Naive thymus-derived CD4-positive, alpha-beta T cell (primary cell): ENCODE results near the gene TMEM198. TPM values are rescaled to one million over a fixed set of nuclear protein-coding genes. Genes with fewer than 3 reads are reported as not detected.

ENCODE experiments used
- ATAC-seq: fragments of 150-1000 bp; cut with Tn5 transposase; 2 replicates; pipeline ENCODE4 v1.10.0; 2021; ENCODE audit warnings: mild to moderate bottlenecking, moderate library complexity
- CTCF ChIA-PET: fragments of 350-600 bp; sonication (Branson Sonifier 250); formaldehyde crosslinking; loops from one replicate; lab custom pipeline; 2021; ENCODE audit warnings: antibody characterized with exemption; lab: Charles Lee
- POLR2A ChIA-PET: fragments of 350-600 bp; sonication (Branson Sonifier 250); formaldehyde crosslinking; loops from one replicate; lab custom pipeline; 2021; ENCODE audit warnings: antibody characterized with exemption, inconsistent platforms; lab: Charles Lee
- DNase-seq, 9 donors: peaks; one replicate each; pipeline versions ENCODE4 v3.0.0 to v3.0.0-alpha.2; 2020 to 2022; ENCODE audit warnings: mixed read lengths in 1 of 9
- H3K27ac ChIP-seq: one replicate; pipeline ENCODE4 v1.7.0; 2013; ENCODE audit warnings: mild to moderate bottlenecking, low read depth, low read length, moderate library complexity
- H3K27me3 ChIP-seq, 2 donors: one replicate each; pipeline ENCODE4 v1.7.0; 2013; ENCODE audit warnings: low read length in 2 of 2, mild to moderate bottlenecking in 2 of 2, moderate library complexity in 2 of 2; ENCODE audit not compliant: control insufficient read depth in 2 of 2, insufficient read depth in 2 of 2
- H3K36me3 ChIP-seq, 3 experiments: 1 replicate in 2 of 3; 2 replicates in 1 of 3; pipeline ENCODE4 v1.7.0; 2013; ENCODE audit warnings: low read length in 3 of 3, mild to moderate bottlenecking in 3 of 3, moderate library complexity in 1 of 3; ENCODE audit not compliant: insufficient read depth in 3 of 3, control insufficient read depth in 2 of 3
- H3K4me1 ChIP-seq, 2 donors: one replicate each; pipeline ENCODE4 v1.7.0; 2013; ENCODE audit warnings: low read length in 2 of 2, mild to moderate bottlenecking in 2 of 2, moderate library complexity in 1 of 2; ENCODE audit not compliant: control insufficient read depth in 2 of 2, insufficient read depth in 2 of 2
- H3K4me3 ChIP-seq: 2 replicates; pipeline ENCODE4 v1.7.0; 2013; ENCODE audit warnings: mild to moderate bottlenecking, low read length
- H3K9me3 ChIP-seq, 3 experiments: 1 replicate in 2 of 3; 2 replicates in 1 of 3; pipeline ENCODE4 v1.7.0; 2013; ENCODE audit warnings: low read length in 3 of 3; ENCODE audit not compliant: control insufficient read depth in 2 of 3
- H3K27ac Mint-ChIP-seq, 9 donors: one replicate each; pipeline ENCODE4 v1.8.0; 2020 to 2022; ENCODE audit warnings: mixed read lengths in 9 of 9, mild to moderate bottlenecking in 8 of 9, moderate library complexity in 5 of 9, inconsistent platforms in 2 of 9
- H3K27me3 Mint-ChIP-seq, 5 donors: one replicate each; pipeline ENCODE4 v1.8.0; 2021 to 2022; ENCODE audit warnings: mixed read lengths in 5 of 5, mild to moderate bottlenecking in 1 of 5
- H3K36me3 Mint-ChIP-seq, 5 donors: one replicate each; pipeline ENCODE4 v1.8.0; 2020 to 2022; ENCODE audit warnings: mixed read lengths in 5 of 5, mild to moderate bottlenecking in 3 of 5, inconsistent platforms in 1 of 5
- H3K4me1 Mint-ChIP-seq, 7 donors: one replicate each; pipeline ENCODE4 v1.8.0; 2020 to 2022; ENCODE audit warnings: mixed read lengths in 7 of 7, mild to moderate bottlenecking in 3 of 7, inconsistent platforms in 1 of 7
- H3K4me3 Mint-ChIP-seq, 10 donors: one replicate each; pipeline ENCODE4 v1.8.0; 2020 to 2022; ENCODE audit warnings: mild to moderate bottlenecking in 10 of 10, mixed read lengths in 10 of 10, moderate library complexity in 6 of 10, inconsistent platforms in 2 of 10
- H3K9me3 Mint-ChIP-seq, 11 donors: one replicate each; pipeline ENCODE4 v1.8.0; 2020 to 2022; ENCODE audit warnings: mixed read lengths in 11 of 11, mild to moderate bottlenecking in 4 of 11, inconsistent platforms in 1 of 11, moderate library complexity in 1 of 11
- intact Hi-C, 2 donors: fragments of 100-400 bp; cut with micrococcal nuclease; formaldehyde crosslinking; loops; one replicate each; pipeline ENCODE4 v1.15.1; 2023
- microRNA-seq: library from miRNA; unstranded; fragments of <30 nt; microRNA quantifications from one replicate; pipeline ENCODE4 v1.2.0, GENCODE V29; 2022; ENCODE audit warnings: borderline microRNAs expressed
- polyA plus RNA-seq, 2 donors: library from polyadenylated mRNA; unstranded; fragments of 300-500 nt; fragmentation: Illumina TruSeq; gene quantifications; one replicate each; pipeline ENCODE4 v1.2.3, GENCODE V29; 2021
- total RNA-seq, 6 experiments: library from RNA in 5 of 6; stranded (reverse) in 5 of 6; gene quantifications; 1 replicate in 5 of 6; 2 replicates in 1 of 6; pipeline ENCODE4 v1.2.3 and lab custom pipeline; 2021 to 2026

TMEM198 gene
- total and polyA plus RNA-seq, 7 experiments from 2014 or later, result 0.45 to 0.69 (median 0.50) TPM; not detected in 3

DNA sequence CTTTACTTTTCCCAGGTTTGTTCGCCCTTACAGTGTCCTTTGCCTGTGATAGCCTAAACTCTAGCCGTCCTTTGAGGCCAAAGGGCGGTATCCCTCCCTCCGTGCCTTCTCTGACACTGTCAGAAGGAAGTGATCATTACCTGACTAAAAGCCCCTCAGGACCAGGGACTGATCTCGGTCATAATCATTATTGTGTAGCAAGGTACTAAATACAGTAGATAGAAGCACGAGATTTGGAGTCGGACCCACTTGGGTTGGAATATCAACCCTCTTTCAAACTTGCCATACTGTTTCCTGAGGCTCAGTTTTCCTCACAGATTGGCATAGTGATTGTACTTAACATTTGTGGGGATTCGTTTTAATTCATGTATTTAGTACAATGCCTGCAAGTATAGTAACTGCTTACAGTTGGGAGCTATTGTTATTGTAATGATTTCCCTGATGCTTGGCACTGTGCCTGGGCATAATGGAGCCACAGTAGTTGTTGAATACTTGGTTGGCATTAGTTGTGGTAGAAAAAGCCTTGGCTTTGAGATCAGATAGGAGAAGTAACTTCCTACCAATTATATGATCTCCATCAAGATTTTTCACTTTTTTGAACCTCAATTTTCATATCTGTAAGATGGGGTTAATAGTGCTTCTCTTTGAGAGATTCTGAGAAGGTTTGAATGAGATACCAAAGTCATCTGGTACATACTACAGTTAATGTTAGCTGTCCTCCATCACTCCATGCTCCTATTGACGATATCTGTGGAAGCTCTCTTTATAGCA lies 54.7 kb downstream of the TMEM198 start:
- ChIA-PET POLR2A (interaction anchor here (0.8 kb wide), 1 partner anchor 100 kb away, joined by 3 read pairs; the partner anchor contains the start of gene GMPPA), CTCF (interaction anchor here (1.3 kb wide), 1 partner anchor 55 kb away, joined by 5 read pairs; the partner anchor contains the start of genes CHPF and TMEM198)
- ATAC-seq, result no peak

More for the DNA sequence above, 54.7 kb downstream of the TMEM198 start:
- Mint-ChIP-seq H3K36me3 (peaks cover 3 to 21% (median 18%) of the 10 kb centered on the region in 5 donors), H3K27ac (peak overlapping the region; percentile 93 to 98 (median 94)), H3K4me1 (peaks cover 14 to 30% (median 21%) of the 10 kb centered on the region in 7 donors), H3K27me3 (peaks cover 0 to 5% (median 4%) of the 10 kb centered on the region in 5 donors), H3K4me3 (peak overlapping the region; percentile 89 to 99 (median 96)), H3K9me3 (no peaks in the 10 kb centered on the region)
- Histone ChIP-seq H3K27me3 (no peaks in the 10 kb centered on the region), H3K4me1 (peaks cover 5 to 15% of the 10 kb centered on the region in 2 donors), H3K4me3 (peak overlapping the region; percentile 86), H3K27ac (peak overlapping the region; percentile 80), H3K9me3 (no peaks in the 10 kb centered on the region), H3K36me3 (peaks cover 0 to 31% (median 0%) of the 10 kb centered on the region in 3 experiments)
- intact Hi-C loops, result loop anchor here (5.0 kb wide), 6 partner anchors 321 to 926 kb away; partner anchors contain the start of genes GLB1L (in 2 of the 2), STK16 (in 2 of the 2), DNAJB2 (in 1 of the 2) and NHEJ1 (in 1 of the 2)
- DNase-seq, result no peak

Small RNA genes lying within 50 kb of the gene (microRNA-seq; reads per million reads assigned to microRNA genes)
- gene MIR3132, result not detected

Other genes starting within 250 kb of the TMEM198 start
- under 1 TPM in 1 of 5 experiments, not detected in 4; 0.48 TPM for gene PTPRN, start 234.6 kb upstream of the TMEM198 start, total RNA-seq
- gene PTPRN, start 234.6 kb upstream of the TMEM198 start, polyA plus RNA-seq, result not detected
- not detected for gene RESP18, start 211.3 kb upstream of the TMEM198 start, total RNA-seq
- gene RESP18, start 211.3 kb upstream of the TMEM198 start, polyA plus RNA-seq, result not detected
- 100 to 1,000 TPM in 1 of 5 experiments, 10 to 100 TPM in 4; 72.3 to 115 (median 73.9) TPM for gene DNPEP, start 156.1 kb upstream of the TMEM198 start, total RNA-seq
- gene DNPEP, start 156.1 kb upstream of the TMEM198 start, polyA plus RNA-seq, result 10 to 100 TPM; 57.5 to 61.2 TPM
- 1 to 10 TPM in 1 of 5 experiments, not detected in 4; 1.5 TPM for gene DES, start 125.7 kb upstream of the TMEM198 start, total RNA-seq
- gene DES, start 125.7 kb upstream of the TMEM198 start, polyA plus RNA-seq, result not detected
- gene SPEG, start 109.2 kb upstream of the TMEM198 start, total RNA-seq, result 10 to 100 TPM in 4 of 5 experiments, under 1 TPM in 1; 0.41 to 23.2 (median 15.0) TPM
- gene SPEG, start 109.2 kb upstream of the TMEM198 start, polyA plus RNA-seq, result under 1 TPM; 0.26 to 0.76 TPM
- 10 to 100 TPM; 22.4 to 58.3 (median 37.2) TPM for gene GMPPA, start 45.1 kb upstream of the TMEM198 start, total RNA-seq
- 10 to 100 TPM; 11.8 to 23.8 TPM for gene GMPPA, start 45.1 kb upstream of the TMEM198 start, polyA plus RNA-seq
- gene ASIC4, start 29.5 kb upstream of the TMEM198 start, total RNA-seq, result under 1 TPM in 4 of 5 experiments, not detected in 1; 0.12 to 0.49 (median 0.17) TPM
- gene ASIC4, start 29.5 kb upstream of the TMEM198 start, polyA plus RNA-seq, result not detected
- gene CHPF, start 219 bp upstream of the TMEM198 start, total RNA-seq, result 10 to 100 TPM in 1 of 5 experiments, 1 to 10 TPM in 4; 4.3 to 15.3 (median 5.7) TPM
- gene CHPF, start 219 bp upstream of the TMEM198 start, polyA plus RNA-seq, result 1 to 10 TPM; 4.1 to 7.8 TPM
- gene OBSL1, start 27.5 kb downstream of the TMEM198 start, total RNA-seq, result 1 to 10 TPM in 2 of 5 experiments, under 1 TPM in 1, not detected in 2; 0.19 to 7.1 (median 4.0) TPM
- not detected for gene OBSL1, start 27.5 kb downstream of the TMEM198 start, polyA plus RNA-seq
- gene INHA, start 28.3 kb downstream of the TMEM198 start, total RNA-seq, result under 1 TPM in 1 of 5 experiments, not detected in 4; 0.21 TPM
- not detected for gene INHA, start 28.3 kb downstream of the TMEM198 start, polyA plus RNA-seq
- gene STK11IP, start 53.8 kb downstream of the TMEM198 start, total RNA-seq, result 10 to 100 TPM; 33.6 to 46.4 (median 42.6) TPM
- gene STK11IP, start 53.8 kb downstream of the TMEM198 start, polyA plus RNA-seq, result 10 to 100 TPM in 1 of 2 donors, 1 to 10 TPM in 1; 6.8 to 13.0 TPM
- gene SLC4A3, start 83.6 kb downstream of the TMEM198 start, total RNA-seq, result 1 to 10 TPM in 1 of 5 experiments, under 1 TPM in 2, not detected in 2; 0.19 to 3.4 (median 0.34) TPM
- not detected for gene SLC4A3, start 83.6 kb downstream of the TMEM198 start, polyA plus RNA-seq